Thoracic aorta (tissue), 2 donors: ENCODE results near the gene HPCAL1. TPM values are rescaled to one million over a fixed set of nuclear protein-coding genes. Genes with fewer than 3 reads are reported as not detected.

Experiments
- ATAC-seq: fragments of 150-250 bp; one replicate; pipeline ENCODE4 v1.8.0; 2017; ENCODE audit warnings: low read depth; ENCODE audit not compliant: insufficient number of reproducible peaks, low FRiP score
- DNase-seq: peaks from one replicate; pipeline ENCODE4 v3.0.0-alpha.2; 2020; ENCODE audit warnings: low spot score
- H3K27ac ChIP-seq, 2 donors: fragments of 200-600 bp; sonication (generic); 1 replicate in 1 of 2; 2 replicates in 1 of 2; pipeline ENCODE4 v1.5.1; 2016; ENCODE audit warnings: mild to moderate bottlenecking in 2 of 2, moderate library complexity in 2 of 2
- H3K27me3 ChIP-seq: fragments of 200-600 bp; sonication (generic); replicated peaks from 2 replicates; pipeline ENCODE4 v1.6.0; 2016; ENCODE audit warnings: mild to moderate bottlenecking; ENCODE audit not compliant: insufficient read depth
- H3K36me3 ChIP-seq: fragments of 200-600 bp; sonication (generic); one replicate; pipeline ENCODE4 v1.5.1; 2016
- H3K4me1 ChIP-seq, 2 donors: fragments of 200-600 bp; sonication (generic); 1 replicate in 1 of 2; 2 replicates in 1 of 2; pipeline versions ENCODE4 v1.5.1 to v1.6.0; 2016; ENCODE audit warnings: low read depth in 2 of 2, mild to moderate bottlenecking in 1 of 2; ENCODE audit not compliant: control insufficient read depth in 1 of 2
- H3K4me3 ChIP-seq: fragments of 200-600 bp; sonication (generic); 2 replicates; pipeline ENCODE4 v1.5.1; 2016; ENCODE audit warnings: mild to moderate bottlenecking
- H3K9me3 ChIP-seq: fragments of 200-600 bp; sonication (generic); 2 replicates; pipeline ENCODE4 v1.5.1; 2016
- total RNA-seq, 2 donors: library from RNA; depleted of rRNA; stranded (reverse); fragments of >200 nt; gene quantifications; one replicate each; pipeline versions ENCODE4 v1.1.0 to v1.2.3, GENCODE V29; 2016
- TF ChIP-seq, protein P1 (sequence below): fragments of 200-600 bp; sonication (generic); IDR thresholded peaks from one replicate; pipeline ENCODE4 v1.5.1; 2019; ENCODE audit warnings: antibody characterized with exemption

Gene HPCAL1
- total RNA-seq, 2 donors from 2014 or later = 34.6 to 50.2 TPM

GRCh38 chr2:10372203-10372861, 69.6 kb downstream of the HPCAL1 start:
- Histone ChIP-seq H3K27ac (no peak overlapping the region), H3K4me1 (no peaks in the 10 kb centered on the region), H3K9me3 (no peaks in the 10 kb centered on the region), H3K36me3 (no peaks in the 10 kb centered on the region), H3K4me3 (no peak overlapping the region), H3K27me3 (no peaks in the 10 kb centered on the region)
- TF ChIP-seq, protein P1, sequence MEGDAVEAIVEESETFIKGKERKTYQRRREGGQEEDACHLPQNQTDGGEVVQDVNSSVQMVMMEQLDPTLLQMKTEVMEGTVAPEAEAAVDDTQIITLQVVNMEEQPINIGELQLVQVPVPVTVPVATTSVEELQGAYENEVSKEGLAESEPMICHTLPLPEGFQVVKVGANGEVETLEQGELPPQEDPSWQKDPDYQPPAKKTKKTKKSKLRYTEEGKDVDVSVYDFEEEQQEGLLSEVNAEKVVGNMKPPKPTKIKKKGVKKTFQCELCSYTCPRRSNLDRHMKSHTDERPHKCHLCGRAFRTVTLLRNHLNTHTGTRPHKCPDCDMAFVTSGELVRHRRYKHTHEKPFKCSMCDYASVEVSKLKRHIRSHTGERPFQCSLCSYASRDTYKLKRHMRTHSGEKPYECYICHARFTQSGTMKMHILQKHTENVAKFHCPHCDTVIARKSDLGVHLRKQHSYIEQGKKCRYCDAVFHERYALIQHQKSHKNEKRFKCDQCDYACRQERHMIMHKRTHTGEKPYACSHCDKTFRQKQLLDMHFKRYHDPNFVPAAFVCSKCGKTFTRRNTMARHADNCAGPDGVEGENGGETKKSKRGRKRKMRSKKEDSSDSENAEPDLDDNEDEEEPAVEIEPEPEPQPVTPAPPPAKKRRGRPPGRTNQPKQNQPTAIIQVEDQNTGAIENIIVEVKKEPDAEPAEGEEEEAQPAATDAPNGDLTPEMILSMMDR = no peak
- DNase-seq = no peak
- no peak for ATAC-seq

DNA sequence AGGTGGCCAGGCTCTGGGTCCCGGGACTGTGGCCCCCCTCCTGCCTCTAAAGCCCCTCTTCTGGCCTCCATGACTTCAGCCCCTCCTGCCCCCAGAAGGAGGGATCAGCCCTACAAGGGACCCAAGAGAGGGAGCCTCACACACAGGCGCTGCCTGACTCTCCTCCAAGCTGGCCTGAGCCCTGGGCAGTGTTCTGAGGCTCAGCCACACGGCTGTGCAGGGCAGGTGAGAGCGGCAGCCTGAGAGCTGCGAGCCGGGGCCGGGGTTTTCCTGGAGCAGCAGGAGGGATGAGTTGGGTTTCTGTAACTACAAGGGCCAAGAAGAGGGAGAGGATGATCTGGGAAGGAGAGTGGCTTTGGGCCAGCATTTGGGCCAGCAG, 70.1 kb downstream of the HPCAL1 start:
- ATAC-seq = no peak
- TF ChIP-seq, protein P1 = no peak

GRCh38 chr2:10373931-10374330, 71.2 kb downstream of the HPCAL1 start:
- no peaks in the 10 kb centered on the region for H3K9me3 ChIP-seq
- no peaks in the 10 kb centered on the region for H3K36me3 ChIP-seq
- no peaks in the 10 kb centered on the region for H3K4me1 ChIP-seq
- no peaks in the 10 kb centered on the region for H3K27me3 ChIP-seq
- DNase-seq (no peak), ATAC-seq (no peak)
- H3K27ac ChIP-seq = no peak overlapping the region
- TF ChIP-seq, protein P1 = no peak
- no peak overlapping the region for H3K4me3 ChIP-seq

More for the DNA sequence above, 70.1 kb downstream of the HPCAL1 start:
- Histone ChIP-seq H3K4me3 (no peak overlapping the region), H3K9me3 (no peaks in the 10 kb centered on the region), H3K27ac (no peak overlapping the region), H3K36me3 (no peaks in the 10 kb centered on the region), H3K27me3 (no peaks in the 10 kb centered on the region), H3K4me1 (no peaks in the 10 kb centered on the region)
- no peak for DNase-seq

GRCh38 chr2:10374362-10374943, 71.7 kb downstream of the HPCAL1 start:
- ATAC-seq (no peak), DNase-seq (no peak)
- TF ChIP-seq, protein P1 = no peak
- Histone ChIP-seq H3K4me3 (no peak overlapping the region), H3K9me3 (no peaks in the 10 kb centered on the region), H3K27ac (no peak overlapping the region), H3K4me1 (no peaks in the 10 kb centered on the region), H3K27me3 (no peaks in the 10 kb centered on the region), H3K36me3 (no peaks in the 10 kb centered on the region)

GRCh38 chr2:10375570-10376281, 73.0 kb downstream of the HPCAL1 start:
- no peak for ATAC-seq
- Histone ChIP-seq H3K4me3 (no peak overlapping the region), H3K9me3 (no peaks in the 10 kb centered on the region), H3K4me1 (no peaks in the 10 kb centered on the region), H3K27ac (no peak overlapping the region), H3K27me3 (no peaks in the 10 kb centered on the region), H3K36me3 (no peaks in the 10 kb centered on the region)
- TF ChIP-seq, protein P1 = no peak
- DNase-seq = no peak
